ENCODE data around the gene SMIM5.

SMIM5 gene, protein sequence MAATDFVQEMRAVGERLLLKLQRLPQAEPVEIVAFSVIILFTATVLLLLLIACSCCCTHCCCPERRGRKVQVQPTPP

GRCh38 chr17:75632863-75633485 is at the start of gene SMIM5:
SMIM5 (plus strand) TSS chr17:75633434; CDS start chr17:75640202, 6,768 bp downstream.
- no peak within 1 kb of the TSS for H3K4me3 ChIP-seq (ENCODE audit: low read depth, low read length)
- TF ChIP-seq, protein P1, sequence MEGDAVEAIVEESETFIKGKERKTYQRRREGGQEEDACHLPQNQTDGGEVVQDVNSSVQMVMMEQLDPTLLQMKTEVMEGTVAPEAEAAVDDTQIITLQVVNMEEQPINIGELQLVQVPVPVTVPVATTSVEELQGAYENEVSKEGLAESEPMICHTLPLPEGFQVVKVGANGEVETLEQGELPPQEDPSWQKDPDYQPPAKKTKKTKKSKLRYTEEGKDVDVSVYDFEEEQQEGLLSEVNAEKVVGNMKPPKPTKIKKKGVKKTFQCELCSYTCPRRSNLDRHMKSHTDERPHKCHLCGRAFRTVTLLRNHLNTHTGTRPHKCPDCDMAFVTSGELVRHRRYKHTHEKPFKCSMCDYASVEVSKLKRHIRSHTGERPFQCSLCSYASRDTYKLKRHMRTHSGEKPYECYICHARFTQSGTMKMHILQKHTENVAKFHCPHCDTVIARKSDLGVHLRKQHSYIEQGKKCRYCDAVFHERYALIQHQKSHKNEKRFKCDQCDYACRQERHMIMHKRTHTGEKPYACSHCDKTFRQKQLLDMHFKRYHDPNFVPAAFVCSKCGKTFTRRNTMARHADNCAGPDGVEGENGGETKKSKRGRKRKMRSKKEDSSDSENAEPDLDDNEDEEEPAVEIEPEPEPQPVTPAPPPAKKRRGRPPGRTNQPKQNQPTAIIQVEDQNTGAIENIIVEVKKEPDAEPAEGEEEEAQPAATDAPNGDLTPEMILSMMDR (IDR thresholded peaks at IDR 0.05; ENCODE audit: control insufficient read depth, extremely low read depth, insufficient read depth): peak; percentile 97
- DNase-seq (ENCODE audit: low read depth): peak; percentile 26

- DNase-seq (ENCODE audit: low read depth): no peak
- no peak overlapping the region for H3K4me3 ChIP-seq (ENCODE audit: low read depth, low read length)
- TF ChIP-seq, protein P1 (IDR thresholded peaks at IDR 0.05; ENCODE audit: control insufficient read depth, extremely low read depth, insufficient read depth): no peak
Measured at GRCh38 chr17:75584849-75585175, 48.4 kb upstream of the SMIM5 start.

GRCh38 chr17:75587675-75588595 is 45.3 kb upstream of the SMIM5 start, which contains the start of gene MYO15B:
MYO15B (plus strand) TSS chr17:75587800; CDS start chr17:75588058, 258 bp downstream.
- no peak for DNase-seq (ENCODE audit: low read depth)
- H3K4me3 ChIP-seq (ENCODE audit: low read depth, low read length): no peak within 1 kb of the TSS
- TF ChIP-seq, protein P1 (IDR thresholded peaks at IDR 0.05; ENCODE audit: control insufficient read depth, extremely low read depth, insufficient read depth): no peak

GRCh38 chr17:75588596-75589011 is 44.6 kb upstream of the SMIM5 start:
- DNase-seq (ENCODE audit: low read depth): no peak
- no peak overlapping the region for H3K4me3 ChIP-seq (ENCODE audit: low read depth, low read length)
- TF ChIP-seq, protein P1 (IDR thresholded peaks at IDR 0.05; ENCODE audit: control insufficient read depth, extremely low read depth, insufficient read depth): no peak

DNA sequence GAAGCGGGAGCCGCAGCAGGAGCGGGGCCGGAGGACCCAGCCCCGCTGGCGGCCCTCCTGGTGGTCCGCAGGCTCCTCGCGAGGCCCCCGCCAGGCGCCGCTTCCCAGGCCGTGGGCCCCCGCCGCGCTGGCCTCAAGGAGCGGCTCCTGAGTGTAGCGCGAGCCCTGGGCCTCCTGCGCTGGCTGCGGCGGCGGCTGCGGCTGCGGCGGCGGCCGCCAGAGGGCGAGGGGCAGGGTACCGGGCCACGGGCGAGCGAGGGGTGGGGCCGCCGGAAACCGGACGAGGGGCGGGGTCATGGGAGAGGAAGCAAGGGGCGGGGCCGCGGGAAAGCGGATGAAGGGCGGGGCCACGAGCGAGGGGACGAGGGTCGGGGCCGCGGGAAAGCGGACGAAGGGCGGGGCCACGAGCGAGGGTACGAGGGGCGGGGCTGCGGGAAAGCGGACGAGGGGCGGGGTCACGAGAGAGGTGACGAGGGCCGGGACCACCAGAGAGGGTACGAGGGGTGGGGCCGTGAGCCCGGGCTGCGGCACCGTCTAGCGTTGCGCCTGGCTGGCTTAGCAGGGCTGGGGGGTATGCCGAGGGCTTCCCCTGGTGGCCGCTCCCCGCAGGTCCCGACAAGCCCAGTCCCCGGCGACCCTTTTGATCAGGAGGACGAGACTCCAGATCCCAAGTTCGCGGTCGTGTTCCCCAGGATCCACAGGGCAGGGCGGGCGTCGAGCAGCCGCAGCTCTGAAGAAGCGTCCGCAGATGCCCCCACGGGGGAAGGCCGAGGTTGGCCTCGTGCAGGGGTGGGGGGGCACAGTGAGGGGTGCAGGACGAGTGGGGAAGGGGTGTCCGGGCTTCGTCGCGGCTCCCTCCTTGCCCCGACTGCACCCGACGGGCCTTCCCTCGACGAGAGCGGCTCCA is 44.0 kb upstream of the SMIM5 start:
- DNase-seq (ENCODE audit: low read depth): peak; percentile 42
- TF ChIP-seq, protein P1 (IDR thresholded peaks at IDR 0.05; ENCODE audit: control insufficient read depth, extremely low read depth, insufficient read depth): peak; percentile 79
- peak overlapping the region; percentile 45 for H3K4me3 ChIP-seq (ENCODE audit: low read depth, low read length)

DNA sequence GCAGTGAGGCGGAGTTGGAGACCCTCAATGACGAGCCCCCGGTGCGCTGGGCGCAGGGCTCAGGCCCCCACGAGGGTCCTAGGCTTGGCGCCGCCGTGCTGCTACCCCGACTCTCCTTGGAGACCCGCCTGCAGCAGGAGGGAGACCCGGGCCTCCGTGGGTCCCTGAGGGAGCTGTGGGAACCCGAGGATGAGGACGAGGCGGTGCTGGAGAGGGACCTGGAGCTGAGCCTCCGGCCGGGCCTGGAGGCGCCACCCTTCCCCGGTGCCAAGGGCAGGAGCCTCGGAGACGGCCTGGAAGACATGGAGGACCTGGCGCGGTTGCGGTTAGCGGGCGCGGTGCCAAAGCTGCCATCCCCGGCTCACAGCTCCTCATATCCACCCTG is 43.3 kb upstream of the SMIM5 start:
- peak overlapping the region; percentile 45 for H3K4me3 ChIP-seq (ENCODE audit: low read depth, low read length)
- TF ChIP-seq, protein P1 (IDR thresholded peaks at IDR 0.05; ENCODE audit: control insufficient read depth, extremely low read depth, insufficient read depth): no peak
- DNase-seq (ENCODE audit: low read depth): no peak
